Measurements from ENCODE around the gene GLT8D2. TPM values are rescaled to one million over a fixed set of nuclear protein-coding genes. Genes with fewer than 3 reads are reported as not detected.
A peak's percentile ranks its signal among the peaks of the same experiment; 100 is the strongest.

GLT8D2 gene
- total RNA-seq, 1 experiment from 2014 or later, result 2.0 TPM

DNA sequence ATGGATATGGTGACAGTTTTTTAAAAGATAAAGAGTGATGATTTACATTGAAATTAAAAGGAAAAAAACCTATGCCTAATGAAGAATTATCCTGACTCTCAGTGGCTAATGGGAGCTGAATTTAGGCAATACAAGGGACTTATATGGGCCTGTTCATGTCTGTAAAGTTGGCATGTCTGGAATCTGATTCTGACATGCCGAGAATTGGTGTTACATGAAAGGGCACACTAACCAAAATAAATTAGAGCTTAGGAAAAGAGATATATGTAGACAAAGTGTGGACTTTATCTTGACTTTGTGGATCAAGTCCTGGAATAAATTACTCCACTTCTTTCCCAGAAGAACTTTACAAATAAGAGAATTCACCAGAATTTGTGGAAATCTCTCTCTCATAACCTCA, 83.3 kb downstream of the GLT8D2 start:
- CTCF ChIA-PET, result interaction anchor here (1.1 to 6.0 kb wide), 6 partner anchors 10 to 142 kb away, joined by 3 to 40 read pairs (median 4); partner anchors contain the start of gene HCFC2
- Mint-ChIP-seq H3K27me3 (ENCODE audit: insufficient read depth, unreplicated experiment) (no peaks in the 10 kb centered on the region), H3K36me3 (ENCODE audit: insufficient read depth, unreplicated experiment) (peaks cover 33% of the 10 kb centered on the region), H3K4me3 (ENCODE audit: unreplicated experiment) (peak overlapping the region; percentile 92), H3K4me1 (ENCODE audit: insufficient read depth, unreplicated experiment) (peaks cover 34% of the 10 kb centered on the region), H3K27ac (ENCODE audit: low read depth, unreplicated experiment) (peak overlapping the region; percentile 97), H3K9me3 (ENCODE audit: unreplicated experiment) (no peaks in the 10 kb centered on the region)
- no TSS peak for BruUV-seq (replicated peaks)
- no peak for DNase-seq (ENCODE audit: unreplicated experiment)
- intact Hi-C loops (cut with micrococcal nuclease), result no loop called here
- TF ChIP-seq, protein P1, sequence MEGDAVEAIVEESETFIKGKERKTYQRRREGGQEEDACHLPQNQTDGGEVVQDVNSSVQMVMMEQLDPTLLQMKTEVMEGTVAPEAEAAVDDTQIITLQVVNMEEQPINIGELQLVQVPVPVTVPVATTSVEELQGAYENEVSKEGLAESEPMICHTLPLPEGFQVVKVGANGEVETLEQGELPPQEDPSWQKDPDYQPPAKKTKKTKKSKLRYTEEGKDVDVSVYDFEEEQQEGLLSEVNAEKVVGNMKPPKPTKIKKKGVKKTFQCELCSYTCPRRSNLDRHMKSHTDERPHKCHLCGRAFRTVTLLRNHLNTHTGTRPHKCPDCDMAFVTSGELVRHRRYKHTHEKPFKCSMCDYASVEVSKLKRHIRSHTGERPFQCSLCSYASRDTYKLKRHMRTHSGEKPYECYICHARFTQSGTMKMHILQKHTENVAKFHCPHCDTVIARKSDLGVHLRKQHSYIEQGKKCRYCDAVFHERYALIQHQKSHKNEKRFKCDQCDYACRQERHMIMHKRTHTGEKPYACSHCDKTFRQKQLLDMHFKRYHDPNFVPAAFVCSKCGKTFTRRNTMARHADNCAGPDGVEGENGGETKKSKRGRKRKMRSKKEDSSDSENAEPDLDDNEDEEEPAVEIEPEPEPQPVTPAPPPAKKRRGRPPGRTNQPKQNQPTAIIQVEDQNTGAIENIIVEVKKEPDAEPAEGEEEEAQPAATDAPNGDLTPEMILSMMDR (IDR thresholded peaks at IDR 0.05; ENCODE audit: unreplicated experiment), result no peak
- POLR2A ChIA-PET, result interaction anchor here (0.6 to 4.8 kb wide), 33 partner anchors 7 to 1141 kb away, joined by 3 to 214 read pairs (median 7); partner anchors contain the start of genes GLT8D2, HCFC2, HSP90B1 and NFYB

- POLR2A ChIA-PET, result interaction anchor here (0.6 to 4.8 kb wide), 44 partner anchors 8 to 1142 kb away, joined by 3 to 214 read pairs (median 5); partner anchors contain the start of genes GLT8D2, HCFC2, HSP90B1 and NFYB
- H3K4me1 Mint-ChIP-seq (ENCODE audit: insufficient read depth, unreplicated experiment), result peaks cover 28% of the 10 kb centered on the region
- no peaks in the 10 kb centered on the region for H3K9me3 Mint-ChIP-seq (ENCODE audit: unreplicated experiment)
- BruUV-seq (replicated peaks), result no TSS peak
- intact Hi-C loops (cut with micrococcal nuclease), result loop anchor here (1.0 to 2.0 kb wide), 3 partner anchors 9 to 143 kb away; partner anchors contain the start of gene HCFC2
- TF ChIP-seq, protein P1 (IDR thresholded peaks at IDR 0.05; ENCODE audit: unreplicated experiment), result peak; percentile 28
- peak within 1 kb of the TSS; percentile 92 for H3K4me3 Mint-ChIP-seq (ENCODE audit: unreplicated experiment)
- CTCF ChIA-PET, result interaction anchor here (0.7 to 6.0 kb wide), 13 partner anchors 8 to 227 kb away, joined by 3 to 40 read pairs (median 3); partner anchors contain the start of genes HCFC2, HSP90B1 and NFYB
- peak within 1 kb of the TSS; percentile 97 for H3K27ac Mint-ChIP-seq (ENCODE audit: low read depth, unreplicated experiment)
- DNase-seq (ENCODE audit: unreplicated experiment), result peak; percentile 98
- H3K27me3 Mint-ChIP-seq (ENCODE audit: insufficient read depth, unreplicated experiment), result no peaks in the 10 kb centered on the region
- peaks cover 33% of the 10 kb centered on the region for H3K36me3 Mint-ChIP-seq (ENCODE audit: insufficient read depth, unreplicated experiment)
Measured at GRCh38 chr12:103965590-103966504, 84.1 kb downstream of the GLT8D2 start, which contains the start of gene TDG. TSS of gene TDG (plus strand) at chr12:103965872. CDS start at chr12:103966038, 166 bp downstream.

- Mint-ChIP-seq H3K9me3 (ENCODE audit: unreplicated experiment) (no peaks in the 10 kb centered on the region), H3K4me3 (ENCODE audit: unreplicated experiment) (peak overlapping the region; percentile 92), H3K4me1 (ENCODE audit: insufficient read depth, unreplicated experiment) (peaks cover 28% of the 10 kb centered on the region), H3K36me3 (ENCODE audit: insufficient read depth, unreplicated experiment) (peaks cover 27% of the 10 kb centered on the region), H3K27ac (ENCODE audit: low read depth, unreplicated experiment) (peak overlapping the region; percentile 97), H3K27me3 (ENCODE audit: insufficient read depth, unreplicated experiment) (no peaks in the 10 kb centered on the region)
- intact Hi-C loops (cut with micrococcal nuclease), result loop anchor here (1.0 to 2.0 kb wide), 3 partner anchors 8 to 144 kb away; partner anchors contain the start of gene HCFC2
- ChIA-PET POLR2A (interaction anchor here (0.6 to 4.8 kb wide), 35 partner anchors 9 to 1142 kb away, joined by 3 to 214 read pairs (median 7); partner anchors contain the start of genes GLT8D2, HCFC2, HSP90B1 and NFYB), CTCF (interaction anchor here (0.9 to 6.0 kb wide), 9 partner anchors 9 to 173 kb away, joined by 3 to 40 read pairs (median 3); partner anchors contain the start of genes HCFC2, HSP90B1 and NFYB)
- no peak for DNase-seq (ENCODE audit: unreplicated experiment)
- TSS peak; percentile 88 for BruUV-seq (replicated peaks)
- TF ChIP-seq, protein P1 (IDR thresholded peaks at IDR 0.05; ENCODE audit: unreplicated experiment), result no peak
Measured at GRCh38 chr12:103965255-103965589, 84.8 kb downstream of the GLT8D2 start.

Data from MCF 10A (cell line).